ENCODE results near the gene PROZ. TPM values are rescaled to one million over a fixed set of nuclear protein-coding genes. Genes with fewer than 3 reads are reported as not detected.
"Not testable (repeated sequence)": the region's sequence is repeated elsewhere in the genome, so short reads cannot be mapped to it uniquely, and the experiment has no call there.

Gene PROZ, protein sequence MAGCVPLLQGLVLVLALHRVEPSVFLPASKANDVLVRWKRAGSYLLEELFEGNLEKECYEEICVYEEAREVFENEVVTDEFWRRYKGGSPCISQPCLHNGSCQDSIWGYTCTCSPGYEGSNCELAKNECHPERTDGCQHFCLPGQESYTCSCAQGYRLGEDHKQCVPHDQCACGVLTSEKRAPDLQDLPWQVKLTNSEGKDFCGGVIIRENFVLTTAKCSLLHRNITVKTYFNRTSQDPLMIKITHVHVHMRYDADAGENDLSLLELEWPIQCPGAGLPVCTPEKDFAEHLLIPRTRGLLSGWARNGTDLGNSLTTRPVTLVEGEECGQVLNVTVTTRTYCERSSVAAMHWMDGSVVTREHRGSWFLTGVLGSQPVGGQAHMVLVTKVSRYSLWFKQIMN
- total RNA-seq, result not detected in 2 replicates

DNA sequence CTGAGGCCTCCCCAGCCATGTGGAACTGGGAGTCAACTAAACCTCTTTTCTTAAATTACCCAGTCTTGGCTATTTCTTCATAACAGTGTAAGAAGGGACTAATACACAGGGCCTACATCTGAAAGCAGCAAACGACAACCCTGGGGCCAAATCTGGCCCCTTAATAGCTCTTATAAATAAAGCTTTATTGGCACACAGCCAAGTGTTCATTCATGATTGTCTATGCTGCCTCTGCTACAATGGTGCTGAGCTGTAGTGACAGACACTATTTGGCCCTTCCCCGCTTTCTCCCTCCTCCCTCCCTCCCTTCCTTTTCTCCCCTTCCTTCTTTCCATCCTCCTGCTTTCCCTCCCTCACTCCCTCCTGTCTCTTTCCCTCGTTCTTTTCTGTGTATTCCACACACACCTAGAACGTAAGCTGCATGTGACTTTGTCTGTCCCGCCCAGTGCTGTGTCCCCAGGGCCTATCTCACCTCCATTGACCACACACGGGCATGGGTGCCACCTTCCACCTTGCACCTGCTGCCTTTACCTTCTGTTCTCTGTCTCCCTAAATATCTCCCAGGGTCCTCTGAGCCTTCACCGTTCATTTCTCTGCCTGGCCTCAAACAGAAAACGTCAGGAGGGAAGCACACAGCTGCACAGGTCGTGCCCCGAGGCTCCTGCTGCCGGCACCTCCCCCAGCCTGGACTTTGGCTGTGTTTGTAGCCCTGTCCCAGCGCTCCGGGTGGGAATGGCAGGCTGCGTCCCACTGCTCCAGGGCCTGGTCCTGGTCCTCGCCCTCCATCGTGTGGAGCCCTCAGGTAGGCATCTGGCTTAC, at the start of gene PROZ:
Gene PROZ (plus strand): TSS at position 720 of the 819 bp plus-strand sequence. CDS start 13 bp downstream, at position 733.
- no peak within 1 kb of the TSS for H3K27ac Mint-ChIP-seq
- intact Hi-C loops (cut with micrococcal nuclease), result loop anchor here (10.0 kb wide), 1 partner anchor 213 kb away; no protein-coding TSS in a partner anchor
- H3K36me3 Mint-ChIP-seq (ENCODE audit: low read depth), result no peaks in the 10 kb centered on the region
- peaks cover 4% of the 10 kb centered on the region for H3K27me3 Mint-ChIP-seq
- CTCF ChIA-PET, result interaction anchor here (0.6 kb wide), 1 partner anchor 41 kb away, joined by 3 read pairs; no protein-coding TSS in a partner anchor
- DNase-seq (no peak), ATAC-seq (ENCODE audit: low read depth) (no peak)
- peaks cover 13% of the 10 kb centered on the region for H3K9me3 Mint-ChIP-seq
- TF ChIP-seq, protein P1, sequence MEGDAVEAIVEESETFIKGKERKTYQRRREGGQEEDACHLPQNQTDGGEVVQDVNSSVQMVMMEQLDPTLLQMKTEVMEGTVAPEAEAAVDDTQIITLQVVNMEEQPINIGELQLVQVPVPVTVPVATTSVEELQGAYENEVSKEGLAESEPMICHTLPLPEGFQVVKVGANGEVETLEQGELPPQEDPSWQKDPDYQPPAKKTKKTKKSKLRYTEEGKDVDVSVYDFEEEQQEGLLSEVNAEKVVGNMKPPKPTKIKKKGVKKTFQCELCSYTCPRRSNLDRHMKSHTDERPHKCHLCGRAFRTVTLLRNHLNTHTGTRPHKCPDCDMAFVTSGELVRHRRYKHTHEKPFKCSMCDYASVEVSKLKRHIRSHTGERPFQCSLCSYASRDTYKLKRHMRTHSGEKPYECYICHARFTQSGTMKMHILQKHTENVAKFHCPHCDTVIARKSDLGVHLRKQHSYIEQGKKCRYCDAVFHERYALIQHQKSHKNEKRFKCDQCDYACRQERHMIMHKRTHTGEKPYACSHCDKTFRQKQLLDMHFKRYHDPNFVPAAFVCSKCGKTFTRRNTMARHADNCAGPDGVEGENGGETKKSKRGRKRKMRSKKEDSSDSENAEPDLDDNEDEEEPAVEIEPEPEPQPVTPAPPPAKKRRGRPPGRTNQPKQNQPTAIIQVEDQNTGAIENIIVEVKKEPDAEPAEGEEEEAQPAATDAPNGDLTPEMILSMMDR (IDR thresholded peaks at IDR 0.05), result no peak
- H3K4me3 Mint-ChIP-seq, result no peak within 1 kb of the TSS
- POLR2A ChIA-PET, result interaction anchor here (0.5 kb wide), 1 partner anchor 118 kb away, joined by 6 read pairs; no protein-coding TSS in a partner anchor
- peaks cover 12% of the 10 kb centered on the region for H3K4me1 Mint-ChIP-seq

DNA sequence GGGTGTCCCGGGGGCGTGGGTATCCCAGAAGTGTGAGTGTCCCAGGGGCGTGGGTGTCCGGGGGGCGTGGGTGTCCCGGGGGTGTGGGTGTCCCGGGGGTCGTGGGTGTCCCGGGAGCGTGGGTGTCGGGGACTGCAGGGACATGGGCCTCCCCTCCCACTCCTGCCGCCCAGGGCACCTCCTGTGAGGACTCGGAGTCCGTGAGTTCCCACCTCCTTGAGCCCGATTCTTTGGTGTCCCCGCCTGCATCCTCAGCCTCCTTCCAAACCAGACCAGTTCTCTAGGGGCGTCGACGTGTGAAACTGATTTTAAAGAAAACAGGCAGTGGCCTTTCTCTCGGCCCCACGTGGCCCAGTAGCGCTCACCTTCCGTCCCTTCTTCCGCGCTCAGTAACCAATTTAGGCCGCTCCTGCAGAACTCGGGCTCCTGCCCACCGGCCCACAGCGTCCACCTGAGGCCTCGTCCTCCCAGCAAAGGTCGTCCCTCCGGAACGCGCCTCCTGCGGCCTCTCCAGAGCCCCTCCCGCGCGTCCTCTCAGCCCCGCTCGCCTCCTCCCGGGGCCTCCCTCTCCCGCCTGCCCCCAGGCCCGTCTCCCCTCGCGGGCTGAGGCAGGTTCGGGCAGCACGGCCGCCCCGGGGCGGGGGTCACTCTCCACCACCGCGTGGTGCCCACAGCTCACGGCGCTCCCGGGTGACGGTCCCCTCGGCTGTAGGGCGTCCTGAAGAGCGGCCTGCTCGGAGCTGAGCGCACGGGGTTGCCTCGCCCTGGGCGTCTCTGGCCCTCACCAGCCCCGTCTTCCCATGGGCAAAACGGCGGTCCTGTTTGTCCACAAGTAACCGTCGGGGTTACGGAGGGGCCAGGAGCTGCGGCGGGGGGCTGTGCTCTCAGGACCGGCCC, 49.0 kb upstream of the PROZ start:
- Mint-ChIP-seq H3K4me1 (no peaks in the 10 kb centered on the region), H3K27me3 (peaks cover 10% of the 10 kb centered on the region), H3K36me3 (ENCODE audit: low read depth) (no peaks in the 10 kb centered on the region), H3K4me3 (no peak overlapping the region), H3K9me3 (no peaks in the 10 kb centered on the region), H3K27ac (no peak overlapping the region)
- intact Hi-C loops (cut with micrococcal nuclease), result no loop called here
- ChIA-PET POLR2A (no interaction called here), CTCF (no interaction called here)
- ATAC-seq (ENCODE audit: low read depth) (no peak), DNase-seq (no peak)
- TF ChIP-seq, protein P1 (IDR thresholded peaks at IDR 0.05), result no peak

DNA sequence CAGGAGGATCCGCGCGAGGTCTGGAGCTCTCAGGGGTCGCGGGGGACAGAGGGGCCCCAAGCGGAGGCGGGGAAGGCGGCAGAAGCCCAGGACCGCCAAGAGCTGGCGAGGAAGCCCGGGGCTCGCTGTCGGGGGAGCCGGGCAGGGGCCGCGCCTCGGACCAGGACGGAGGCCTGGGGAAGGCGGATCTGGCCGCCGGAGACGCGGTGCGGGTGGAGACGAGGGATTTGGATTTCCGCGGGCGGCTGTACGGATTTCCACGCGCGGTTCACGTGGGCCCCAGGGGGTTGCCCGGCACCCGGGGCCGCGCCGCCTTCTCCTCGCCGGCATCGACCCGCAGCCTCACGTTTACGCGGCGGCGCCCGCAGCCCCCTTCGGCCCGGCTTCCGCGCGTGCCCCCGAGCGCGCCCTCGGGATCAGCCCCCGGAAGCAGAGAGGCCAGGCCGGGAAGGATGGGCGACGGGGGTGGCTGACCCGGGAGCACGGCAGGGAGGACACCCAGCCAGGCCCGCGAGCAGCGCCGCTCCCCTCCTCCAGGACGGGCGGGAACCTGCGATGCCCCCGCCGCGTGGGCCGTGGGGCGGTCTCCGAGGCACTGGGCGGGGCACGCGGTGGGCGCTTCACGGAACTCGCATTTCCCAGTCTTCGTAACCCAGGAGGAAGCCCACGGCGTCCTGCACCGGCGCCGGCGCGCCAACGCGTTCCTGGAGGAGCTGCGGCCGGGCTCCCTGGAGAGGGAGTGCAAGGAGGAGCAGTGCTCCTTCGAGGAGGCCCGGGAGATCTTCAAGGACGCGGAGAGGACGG, 48.2 kb upstream of the PROZ start:
- Mint-ChIP-seq H3K4me1 (no peaks in the 10 kb centered on the region), H3K4me3 (no peak overlapping the region), H3K27me3 (peaks cover 10% of the 10 kb centered on the region), H3K36me3 (ENCODE audit: low read depth) (no peaks in the 10 kb centered on the region), H3K9me3 (no peaks in the 10 kb centered on the region), H3K27ac (no peak overlapping the region)
- no peak for ATAC-seq (ENCODE audit: low read depth)
- ChIA-PET POLR2A (no interaction called here), CTCF (no interaction called here)
- intact Hi-C loops (cut with micrococcal nuclease), result no loop called here
- TF ChIP-seq, protein P1 (IDR thresholded peaks at IDR 0.05), result no peak
- DNase-seq, result no peak

DNA sequence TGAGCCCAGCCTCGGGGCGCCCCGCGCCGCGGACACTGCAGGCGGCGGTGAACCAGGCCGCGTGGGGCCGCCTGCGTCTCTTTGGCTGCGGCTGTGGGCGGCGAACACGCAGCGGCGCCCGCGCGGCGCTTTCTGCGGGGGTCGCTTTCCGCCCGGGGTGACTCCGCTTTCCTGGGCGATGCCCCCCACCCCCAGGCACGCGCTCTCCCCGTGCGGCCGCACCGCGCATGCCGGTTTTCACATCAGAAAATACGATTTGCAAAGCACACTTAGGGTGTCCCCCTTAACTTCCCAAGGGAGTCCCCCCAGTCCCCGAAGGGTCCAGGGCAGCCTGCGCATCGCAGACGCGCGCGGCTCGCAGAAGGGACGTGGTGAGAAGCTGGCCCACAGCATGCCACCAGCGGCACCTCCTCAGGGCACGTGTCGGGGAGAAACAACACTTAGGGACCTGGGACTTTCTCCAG, 47.6 kb upstream of the PROZ start:
- ChIA-PET POLR2A (no interaction called here), CTCF (no interaction called here)
- ATAC-seq (ENCODE audit: low read depth) (no peak), DNase-seq (no peak)
- intact Hi-C loops (cut with micrococcal nuclease), result no loop called here
- H3K4me1 Mint-ChIP-seq, result no peaks in the 10 kb centered on the region
- no peaks in the 10 kb centered on the region for H3K9me3 Mint-ChIP-seq
- H3K27me3 Mint-ChIP-seq, result peaks cover 10% of the 10 kb centered on the region
- no peaks in the 10 kb centered on the region for H3K36me3 Mint-ChIP-seq (ENCODE audit: low read depth)
- TF ChIP-seq, protein P1 (IDR thresholded peaks at IDR 0.05), result no peak
- H3K27ac Mint-ChIP-seq, result no peak overlapping the region
- no peak overlapping the region for H3K4me3 Mint-ChIP-seq

DNA sequence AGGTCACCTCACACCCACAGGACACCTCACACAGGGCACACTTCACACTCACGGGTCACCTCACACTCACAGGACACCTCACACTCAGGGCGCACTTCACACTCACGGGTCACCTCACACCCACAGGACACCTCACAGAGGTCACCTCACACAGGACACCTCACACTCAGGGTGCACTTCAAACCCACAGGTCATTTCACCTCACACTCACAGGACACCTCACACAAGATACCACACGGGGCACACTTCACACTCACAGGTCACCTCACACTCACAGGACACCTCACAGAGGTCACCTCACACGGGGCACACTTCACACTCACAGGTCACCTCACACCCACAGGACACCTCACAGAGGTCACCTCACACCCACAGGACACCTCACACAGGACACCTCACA, 46.6 kb upstream of the PROZ start:
- H3K4me3 Mint-ChIP-seq; H3K9me3 Mint-ChIP-seq; intact Hi-C loops (cut with micrococcal nuclease); ATAC-seq (ENCODE audit: low read depth); DNase-seq; H3K36me3 Mint-ChIP-seq (ENCODE audit: low read depth); H3K27ac Mint-ChIP-seq; POLR2A ChIA-PET; H3K4me1 Mint-ChIP-seq; CTCF ChIA-PET: not testable (repeated sequence)
- H3K27me3 Mint-ChIP-seq, result peaks cover 16% of the 10 kb centered on the region

DNA sequence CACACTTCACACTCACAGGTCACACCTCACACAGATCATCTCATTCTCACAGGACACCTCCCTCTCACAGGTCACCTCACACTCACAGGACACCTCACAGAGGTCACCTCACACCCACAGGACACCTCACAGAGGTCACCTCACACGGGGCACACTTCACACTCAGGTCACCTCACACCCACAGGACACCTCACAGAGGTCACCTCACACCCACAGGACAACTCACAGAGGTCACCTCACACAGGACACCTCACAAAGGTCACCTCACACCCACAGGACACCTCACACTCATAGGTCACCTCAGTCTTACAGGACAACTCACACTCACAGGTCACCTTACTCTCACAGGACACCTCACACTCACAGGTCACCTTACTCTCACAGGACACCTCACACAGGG, 46.0 kb upstream of the PROZ start:
- peaks cover 20% of the 10 kb centered on the region for H3K27me3 Mint-ChIP-seq
- POLR2A ChIA-PET; H3K27ac Mint-ChIP-seq; H3K9me3 Mint-ChIP-seq; H3K4me1 Mint-ChIP-seq; H3K4me3 Mint-ChIP-seq; DNase-seq; ATAC-seq (ENCODE audit: low read depth); CTCF ChIA-PET; H3K36me3 Mint-ChIP-seq (ENCODE audit: low read depth); intact Hi-C loops (cut with micrococcal nuclease): not testable (repeated sequence)

Measured in activated B cell treated with CpG ODN at 0.5 μM for 24 hours (primary cell).